Aorta (tissue), 5 donors: ENCODE measurements around the gene ILKAP. TPM values are rescaled to one million over a fixed set of nuclear protein-coding genes. Genes with fewer than 3 reads are reported as not detected.
A peak's percentile ranks its signal among the peaks of the same experiment; 100 is the strongest.

Experiments
- ATAC-seq: fragments of 200-7000 bp; cut with Tn5 transposase; one replicate; pipeline ENCODE4 v1.9.1; 2022; ENCODE audit warnings: moderate library complexity; ENCODE audit not compliant: low FRiP score
- DNase-seq, 2 donors: peaks; one replicate each; pipeline ENCODE4 v3.0.0-alpha.2; 2020
- H3K27ac ChIP-seq, 2 donors: one replicate each; pipeline ENCODE4 v1.5.1; 2013; ENCODE audit warnings: low read length in 2 of 2, mild to moderate bottlenecking in 2 of 2, moderate library complexity in 2 of 2, control low read depth in 1 of 2, inconsistent platforms in 1 of 2, low read depth in 1 of 2
- H3K27me3 ChIP-seq, 2 donors: one replicate each; pipeline ENCODE4 v1.6.1; 2013; ENCODE audit warnings: control low read depth in 1 of 2, low read length in 1 of 2, mild to moderate bottlenecking in 1 of 2, moderate library complexity in 1 of 2; ENCODE audit not compliant: insufficient read depth in 2 of 2, control insufficient read depth in 1 of 2
- H3K36me3 ChIP-seq, 2 donors: one replicate each; pipeline ENCODE4 v1.6.1; 2013; ENCODE audit warnings: control low read depth in 1 of 2, low read length in 1 of 2, mild to moderate bottlenecking in 1 of 2; ENCODE audit not compliant: insufficient read depth in 2 of 2, control insufficient read depth in 1 of 2
- H3K4me1 ChIP-seq, 2 donors: one replicate each; pipeline ENCODE4 v1.6.1; 2013; ENCODE audit warnings: low read length in 2 of 2, control low read depth in 1 of 2, mild to moderate bottlenecking in 1 of 2, moderate library complexity in 1 of 2; ENCODE audit not compliant: insufficient read depth in 2 of 2, control insufficient read depth in 1 of 2
- H3K4me3 ChIP-seq, 2 donors: one replicate each; pipeline ENCODE4 v1.5.1; 2013; ENCODE audit warnings: low read length in 2 of 2, control low read depth in 1 of 2, mild to moderate bottlenecking in 1 of 2
- H3K9me3 ChIP-seq: one replicate; pipeline ENCODE4 v1.6.1; 2013; ENCODE audit warnings: mild to moderate bottlenecking, low read length; ENCODE audit not compliant: control insufficient read depth
- WGBS, 2 donors: extraction: QIAGEN DNeasy Blood & Tissue Kit; methylation state at CpG; one replicate each; pipeline ENCODE4 v1.1.7; 2013; 5-methylcytosine and 5-hydroxymethylcytosine counted together
- intact Hi-C, 2 donors: fragments of 100-400 bp; cut with DNase I; formaldehyde crosslinking; loops; one replicate each; pipeline versions ENCODE4 v1.14.2 to v1.15.0; 2022
- polyA plus RNA-seq, 2 donors: library from polyadenylated mRNA; stranded (reverse); fragments of 200-250 nt; gene quantifications; one replicate each; pipeline ENCODE4 v1.2.3, GENCODE V29; 2013
- total RNA-seq, 2 donors: library from RNA; stranded (reverse); fragmentation: NEBNext Ultra II Directional; extraction: Animal tissue kit (Norgen Biotek cat#: 25700); gene quantifications; one replicate each; pipeline ENCODE4 v1.2.1, GENCODE V29; 2021
- donor health status: healthy with polysubstance abuse.
- donor health status: Bipolar disorder and iron deficiency.
- donor health status: DM: no; HTN: no; CAD: no.
- donor health status: DM: no; HTN: no; CAD: no.
- donor health status: DM: yes; HTN: yes; CAD: no.

ILKAP gene
- total and polyA plus RNA-seq, 4 donors = 19.4 to 149 (median 49.6) TPM

DNA sequence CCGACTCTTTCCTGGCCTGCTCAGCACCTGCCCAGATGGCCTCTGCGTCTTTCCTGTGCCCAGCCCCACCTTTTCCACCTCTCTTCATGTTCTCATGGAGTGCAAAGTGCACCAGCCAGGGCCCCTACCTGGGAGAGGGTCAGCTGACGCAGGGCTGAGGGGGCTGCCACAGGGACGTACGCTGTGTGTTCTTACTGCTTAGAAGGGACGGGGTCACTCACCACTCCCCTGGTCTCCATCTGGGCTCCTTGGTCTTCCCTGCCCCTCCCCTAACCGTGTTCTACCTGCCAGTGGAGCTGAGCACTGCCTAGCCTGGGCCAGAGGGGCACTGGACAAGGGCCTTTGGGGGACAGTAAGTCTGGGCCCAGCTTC is 36.2 kb downstream of the ILKAP start:
- no peak overlapping the region for H3K27ac ChIP-seq
- 92 to 95% methylated on average over 7 of the region's 7 CpGs for WGBS, 2 donors
- ATAC-seq = no peak
- H3K4me3 ChIP-seq = no peak overlapping the region
- peak; percentile 17 to 57 for DNase-seq
- no peaks in the 10 kb centered on the region for H3K36me3 ChIP-seq
- peaks cover 0 to 4% of the 10 kb centered on the region in 2 donors for H3K4me1 ChIP-seq
- intact Hi-C loops = loop anchor here in 1 of 2 donors (10.0 kb wide), 1 partner anchor 97 kb away; no protein-coding TSS in a partner anchor
- H3K9me3 ChIP-seq = no peaks in the 10 kb centered on the region
- H3K27me3 ChIP-seq = no peaks in the 10 kb centered on the region

DNA sequence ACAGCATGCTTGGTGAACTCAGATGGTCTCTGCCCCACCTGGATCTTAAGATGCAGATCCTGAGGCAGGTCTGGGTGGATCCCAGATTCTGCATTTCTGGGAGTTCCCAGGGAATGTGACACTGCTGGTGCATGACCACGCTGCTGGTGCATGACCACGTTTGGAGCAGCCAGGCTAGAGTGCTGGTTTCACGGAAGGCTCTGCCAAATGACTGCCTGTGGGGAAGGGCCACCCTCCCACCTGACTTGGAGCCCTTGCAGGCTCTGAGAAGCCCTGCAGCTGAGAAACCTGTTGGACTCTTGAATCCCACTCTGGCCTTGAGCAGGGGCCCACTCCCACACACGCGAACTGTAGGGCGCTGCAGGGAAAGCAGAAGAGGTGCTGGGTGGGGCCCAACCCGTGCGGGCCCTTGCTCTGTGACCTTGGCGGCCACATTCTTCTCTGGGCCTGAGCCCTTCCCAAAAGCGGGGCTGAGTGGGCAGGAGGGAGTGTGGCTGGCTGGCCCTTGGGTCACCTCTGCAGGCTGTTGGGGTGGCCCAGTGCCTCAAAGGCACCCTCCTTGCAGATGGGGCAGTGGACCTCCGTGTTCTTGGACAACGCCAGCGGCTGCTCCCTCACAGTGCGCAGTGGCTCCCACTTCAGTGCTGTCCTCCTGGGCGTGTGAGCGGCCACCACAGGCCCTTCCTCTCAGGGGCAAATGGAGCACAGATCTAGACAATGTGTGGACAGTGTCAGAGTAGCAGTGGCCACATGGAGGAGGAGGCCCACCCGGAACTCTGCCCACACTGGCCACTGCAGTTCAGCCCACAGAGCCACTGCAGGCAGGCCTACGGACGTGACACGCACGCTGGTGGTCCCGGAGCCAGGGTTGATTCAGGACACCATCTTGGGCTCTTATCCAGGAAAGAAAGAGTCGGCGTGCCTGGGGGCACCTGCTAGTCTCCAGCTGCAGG is 36.8 kb downstream of the ILKAP start:
- Histone ChIP-seq H3K27me3 (no peaks in the 10 kb centered on the region), H3K4me3 (no peak overlapping the region), H3K9me3 (no peaks in the 10 kb centered on the region), H3K36me3 (no peaks in the 10 kb centered on the region), H3K4me1 (peaks cover 0 to 4% of the 10 kb centered on the region in 2 donors), H3K27ac (no peak overlapping the region)
- WGBS, 2 donors = 82 to 83% methylated on average over 24 of the region's 24 CpGs
- intact Hi-C loops = loop anchor here in 1 of 2 donors (10.0 kb wide), 1 partner anchor 98 kb away; no protein-coding TSS in a partner anchor
- ATAC-seq = no peak
- DNase-seq = peak; percentile 42 to 71

DNA sequence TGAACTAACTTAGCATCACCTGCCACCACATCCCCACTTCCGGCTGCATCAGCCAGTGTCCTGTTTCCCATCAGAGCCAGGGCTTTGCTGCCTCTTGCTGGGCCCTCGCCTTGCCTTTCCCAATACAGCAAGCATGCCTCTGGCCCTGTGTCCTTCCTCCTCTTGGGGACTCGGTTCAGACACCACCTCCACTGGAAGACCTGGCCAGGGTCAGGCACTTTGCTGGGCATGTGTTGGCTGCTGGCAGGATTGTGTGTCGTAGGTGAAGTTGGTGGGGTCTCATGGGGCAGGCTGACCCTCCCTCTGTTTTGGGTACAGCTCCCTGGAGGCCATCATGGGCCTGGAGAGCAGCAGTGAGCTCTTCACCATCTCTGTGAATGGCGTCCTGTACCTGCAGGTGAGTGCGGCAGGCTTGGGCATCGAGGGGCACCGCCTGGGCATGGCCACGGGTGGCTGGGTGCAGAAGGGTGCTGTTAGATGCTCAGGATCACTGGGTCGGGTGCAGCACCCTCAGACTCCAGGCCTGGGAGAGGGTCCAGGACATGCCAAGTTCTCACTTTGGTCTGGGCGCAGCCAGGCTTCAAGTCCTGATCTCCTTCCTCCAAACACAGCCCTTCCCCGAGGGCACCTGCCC is 38.1 kb downstream of the ILKAP start:
- Histone ChIP-seq H3K4me3 (no peak overlapping the region), H3K9me3 (no peaks in the 10 kb centered on the region), H3K27ac (no peak overlapping the region), H3K4me1 (peaks cover 0 to 4% of the 10 kb centered on the region in 2 donors), H3K27me3 (no peaks in the 10 kb centered on the region), H3K36me3 (no peaks in the 10 kb centered on the region)
- intact Hi-C loops = loop anchor here in 1 of 2 donors (10.0 kb wide), 1 partner anchor 99 kb away; no protein-coding TSS in a partner anchor
- DNase-seq (peak; percentile 43 to 67), ATAC-seq (no peak)
- 94% methylated on average over 12 of the region's 12 CpGs for WGBS, 2 donors

DNA sequence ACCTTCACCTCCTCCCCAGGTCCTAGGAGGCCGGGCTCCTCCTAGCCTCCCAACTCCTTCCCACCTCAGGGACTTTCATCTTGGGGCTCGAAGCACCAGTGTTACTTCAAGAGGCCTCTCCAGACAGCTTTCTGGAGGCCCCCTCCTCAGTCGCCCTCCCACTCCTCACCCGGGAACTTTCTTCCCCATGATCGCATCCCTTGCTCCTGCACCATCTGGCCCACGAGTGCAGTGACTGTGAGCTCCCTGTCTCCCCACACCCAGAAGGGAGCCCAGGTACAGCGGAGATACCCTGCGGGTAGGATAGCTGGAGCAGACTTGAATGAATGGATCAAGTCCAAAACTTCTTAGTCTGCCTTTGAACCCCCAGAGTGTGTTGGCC is 38.6 kb downstream of the ILKAP start:
- no peak overlapping the region for H3K27ac ChIP-seq
- peak; percentile 21 to 54 for DNase-seq
- ATAC-seq = no peak
- intact Hi-C loops = loop anchor here (5.0 to 10.0 kb wide), 2 partner anchors 97 to 100 kb away; no protein-coding TSS in a partner anchor
- H3K36me3 ChIP-seq = no peaks in the 10 kb centered on the region
- 96 to 97% methylated on average over 8 of the region's 8 CpGs for WGBS, 2 donors
- peaks cover 0 to 4% of the 10 kb centered on the region in 2 donors for H3K4me1 ChIP-seq
- no peak overlapping the region for H3K4me3 ChIP-seq
- no peaks in the 10 kb centered on the region for H3K27me3 ChIP-seq
- no peaks in the 10 kb centered on the region for H3K9me3 ChIP-seq

DNA sequence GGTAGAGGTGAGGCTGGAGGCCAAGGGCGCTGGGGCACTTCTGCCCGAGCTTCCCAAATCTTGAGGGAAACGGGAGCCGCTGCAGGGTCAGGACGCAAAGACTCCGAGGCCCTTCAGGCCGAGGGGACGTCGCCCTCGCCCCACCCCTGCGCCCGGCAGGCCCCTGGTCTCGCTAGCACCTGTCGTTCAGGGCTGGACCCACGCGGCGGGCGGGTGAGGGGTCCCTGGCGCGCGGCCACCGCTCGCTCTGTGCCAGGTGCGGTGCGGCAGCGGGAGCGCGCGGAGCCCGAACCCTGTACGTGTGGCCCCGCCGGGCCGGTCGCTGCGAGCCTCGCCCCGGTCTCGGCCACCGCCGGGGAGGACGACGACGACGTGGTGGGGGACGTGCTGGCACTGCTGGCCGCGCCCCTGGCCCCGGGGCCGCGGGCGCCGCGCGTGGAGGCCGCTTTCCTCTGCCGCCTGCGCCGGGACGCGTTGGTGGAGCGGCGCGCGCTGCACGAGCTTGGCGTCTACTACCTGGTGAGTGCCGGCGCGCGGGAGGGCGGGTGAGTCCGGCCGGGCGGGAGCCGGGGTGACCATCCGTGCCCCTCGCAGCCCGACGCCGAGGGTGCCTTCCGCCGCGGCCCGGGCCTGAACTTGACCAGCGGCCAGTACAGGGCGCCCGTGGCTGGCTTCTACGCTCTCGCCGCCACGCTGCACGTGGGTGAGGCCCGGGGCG is 39.9 kb downstream of the ILKAP start:
- Histone ChIP-seq H3K4me1 (no peaks in the 10 kb centered on the region), H3K4me3 (peak overlapping the region in 1 of 2 donors; percentile 22), H3K27ac (no peak overlapping the region), H3K27me3 (no peaks in the 10 kb centered on the region), H3K9me3 (no peaks in the 10 kb centered on the region), H3K36me3 (no peaks in the 10 kb centered on the region)
- 4 to 6% methylated on average over 69 to 95 of the region's 95 CpGs for WGBS, 2 donors
- ATAC-seq (no peak), DNase-seq (peak; percentile 40 to 81)
- intact Hi-C loops = loop anchor here (5.0 to 10.0 kb wide), 2 partner anchors 99 to 101 kb away; no protein-coding TSS in a partner anchor

DNA sequence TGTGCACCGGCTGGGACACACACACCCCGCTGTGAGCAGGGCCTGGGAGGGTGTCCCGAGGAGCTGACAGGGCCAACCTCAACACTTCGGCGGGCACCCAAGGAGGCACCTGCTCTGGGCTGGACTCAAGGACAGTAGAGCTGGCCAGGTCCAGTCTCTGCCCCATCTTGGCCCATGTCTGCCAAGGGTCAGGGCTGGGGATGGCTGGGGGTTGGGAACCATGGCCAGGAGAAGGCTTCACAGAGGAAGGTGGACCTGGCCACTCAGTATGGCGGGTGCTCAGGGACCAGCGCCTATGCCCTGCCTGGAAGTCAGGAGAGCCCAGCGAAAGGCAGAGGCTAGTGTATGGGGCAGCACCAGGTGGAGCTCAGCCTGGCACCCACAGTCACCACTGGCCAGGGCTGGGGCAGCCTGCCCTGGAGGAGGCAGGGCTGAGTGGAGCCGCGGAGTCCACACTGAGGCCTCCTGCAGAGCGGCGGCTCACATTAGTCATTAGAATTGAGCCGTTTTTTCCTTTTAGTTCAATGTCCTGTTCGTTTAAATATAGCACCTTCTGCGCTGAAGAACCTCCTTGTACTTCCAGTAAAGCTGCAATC is 40.6 kb downstream of the ILKAP start:
- DNase-seq (peak; percentile 40 to 55), ATAC-seq (no peak)
- WGBS, 2 donors = 82 to 84% methylated on average over 15 of the region's 15 CpGs
- intact Hi-C loops = loop anchor here (5.0 to 10.0 kb wide), 2 partner anchors 99 to 102 kb away; no protein-coding TSS in a partner anchor
- H3K4me1 ChIP-seq = no peaks in the 10 kb centered on the region
- H3K4me3 ChIP-seq = no peak overlapping the region
- H3K9me3 ChIP-seq = no peaks in the 10 kb centered on the region
- H3K27me3 ChIP-seq = no peaks in the 10 kb centered on the region
- no peak overlapping the region for H3K27ac ChIP-seq
- no peaks in the 10 kb centered on the region for H3K36me3 ChIP-seq

DNA sequence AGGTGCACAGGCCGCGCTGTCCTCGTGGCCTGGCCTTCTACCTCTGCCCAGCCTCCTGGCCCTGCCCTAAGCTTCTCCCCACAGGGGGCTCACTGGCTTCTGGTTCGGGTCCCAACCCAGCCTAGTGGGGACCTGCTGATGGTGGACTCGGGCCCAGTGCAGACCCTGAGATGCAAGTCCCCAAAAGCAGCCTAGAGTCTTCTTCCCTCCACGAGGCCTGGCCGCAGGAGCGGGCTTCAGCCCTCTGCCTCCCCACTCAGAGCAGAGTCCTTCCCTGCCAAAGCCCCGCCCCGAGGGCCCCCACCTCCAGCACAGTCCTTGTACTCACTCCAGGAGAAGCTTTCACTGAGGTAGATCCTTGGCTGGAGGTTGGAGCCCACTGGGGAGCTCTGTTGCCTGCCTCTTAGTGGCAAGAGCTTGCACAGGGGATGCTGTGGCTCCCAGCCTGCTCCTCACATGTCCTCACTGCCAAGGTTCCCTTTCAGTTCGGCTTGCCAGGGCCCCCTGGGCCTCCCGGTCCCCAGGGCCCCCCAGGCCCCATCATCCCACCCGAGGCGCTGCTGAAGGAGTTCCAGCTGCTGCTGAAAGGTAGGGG is 41.1 kb downstream of the ILKAP start:
- intact Hi-C loops = loop anchor here (5.0 to 10.0 kb wide), 2 partner anchors 100 to 102 kb away; no protein-coding TSS in a partner anchor
- no peaks in the 10 kb centered on the region for H3K36me3 ChIP-seq
- ATAC-seq (no peak), DNase-seq (peak; percentile 35 to 64)
- H3K4me1 ChIP-seq = no peaks in the 10 kb centered on the region
- 91 to 92% methylated on average over 14 of the region's 14 CpGs for WGBS, 2 donors
- no peak overlapping the region for H3K4me3 ChIP-seq
- H3K27me3 ChIP-seq = no peaks in the 10 kb centered on the region
- no peaks in the 10 kb centered on the region for H3K9me3 ChIP-seq
- no peak overlapping the region for H3K27ac ChIP-seq
